IMR-90 (cell line): Measurements from ENCODE around the gene F10. TPM values are rescaled to one million over a fixed set of nuclear protein-coding genes. Genes with fewer than 3 reads are reported as not detected.

Source experiments
- ATAC-seq: fragments of 200-7000 bp; cut with Tn5 transposase; 2 replicates; pipeline ENCODE4 v1.9.1; 2020; ENCODE audit warnings: low read depth, mild to moderate bottlenecking, moderate library complexity
- BruUV-seq: library from RNA; stranded (reverse); fragments of 400-500 nt; replicated peaks from 2 replicates; lab custom pipeline; 2021; lab: Mats Ljungman, UMichigan
- CTCF ChIA-PET: fragments of 300-600 bp; formaldehyde crosslinking; extraction: SDS; loops from one replicate; lab custom pipeline; 2021; ENCODE audit warnings: antibody characterized with exemption; lab: Yijun Ruan, JAX
- POLR2A ChIA-PET: fragments of 300-600 bp; sonication (Branson Sonifier 250); formaldehyde crosslinking; loops from one replicate; lab custom pipeline; 2022; ENCODE audit warnings: antibody characterized with exemption; ENCODE audit not compliant: unreplicated experiment; lab: Charles Lee
- DNase-seq: peaks from one replicate; pipeline ENCODE4 v3.0.0; 2013
- H2AFZ ChIP-seq: replicated peaks from 2 replicates; pipeline ENCODE3; 2013; ENCODE audit warnings: low read length, mild to moderate bottlenecking; ENCODE audit not compliant: poor library complexity
- H2AK5ac ChIP-seq: 2 replicates; pipeline ENCODE4 v1.6.1; 2013; ENCODE audit warnings: low read depth, low read length, inconsistent platforms
- H2AK9ac ChIP-seq: replicated peaks from 2 replicates; pipeline ENCODE3; 2013; ENCODE audit warnings: mild to moderate bottlenecking, low read depth, low read length, moderate library complexity; ENCODE audit not compliant: poor library complexity
- H2BK120ac ChIP-seq: 2 replicates; pipeline ENCODE4 v1.6.1; 2013; ENCODE audit warnings: low read depth, low read length, inconsistent platforms
- H2BK15ac ChIP-seq: 3 replicates; pipeline ENCODE4 v1.6.1; 2013; ENCODE audit warnings: low read depth, low read length, inconsistent platforms
- H2BK20ac ChIP-seq: 2 replicates; pipeline ENCODE4 v1.6.1; 2013; ENCODE audit warnings: low read depth, mild to moderate bottlenecking, inconsistent platforms, low read length, moderate library complexity
- H2BK5ac ChIP-seq: 2 replicates; pipeline ENCODE4 v1.6.1; 2013; ENCODE audit warnings: mild to moderate bottlenecking, low read depth, low read length, inconsistent platforms; ENCODE audit not compliant: poor library complexity, severe bottlenecking
- H3K14ac ChIP-seq: replicated peaks from 2 replicates; pipeline ENCODE4 v1.6.1; 2013; ENCODE audit warnings: low read depth, low read length, inconsistent platforms
- H3K18ac ChIP-seq: 2 replicates; pipeline ENCODE4 v1.6.1; 2013; ENCODE audit warnings: low read depth, low read length, control low read depth
- H3K23ac ChIP-seq: 2 replicates; pipeline ENCODE4 v1.6.1; 2013; ENCODE audit warnings: low read depth, low read length, inconsistent platforms
- H3K27ac ChIP-seq: 2 replicates; pipeline ENCODE4 v1.5.1; 2013; ENCODE audit warnings: mild to moderate bottlenecking, control low read depth, low read length; ENCODE audit not compliant: insufficient read depth
- H3K27me3 ChIP-seq: 2 replicates; pipeline ENCODE4 v1.6.1; 2013; ENCODE audit warnings: low read length; ENCODE audit not compliant: control insufficient read depth, insufficient read depth
- H3K36me3 ChIP-seq: 2 replicates; pipeline ENCODE4 v1.6.1; 2013; ENCODE audit warnings: low read length, mixed read lengths; ENCODE audit not compliant: control insufficient read depth, insufficient read depth
- H3K4ac ChIP-seq: 2 replicates; pipeline ENCODE4 v1.6.1; 2013; ENCODE audit warnings: low read depth, low read length, inconsistent platforms
- H3K4me1 ChIP-seq: 2 replicates; pipeline ENCODE4 v1.6.1; 2013; ENCODE audit warnings: low read length, mixed read lengths; ENCODE audit not compliant: control insufficient read depth, insufficient read depth
- H3K4me2 ChIP-seq: 2 replicates; pipeline ENCODE4 v1.6.1; 2013; ENCODE audit warnings: low read depth, mild to moderate bottlenecking, control low read depth, low read length, moderate library complexity
- H3K4me3 ChIP-seq: 2 replicates; pipeline ENCODE4 v1.5.1; 2013; ENCODE audit warnings: low read depth, mild to moderate bottlenecking, control low read depth, low read length, moderate library complexity; ENCODE audit not compliant: insufficient read depth
- H3K56ac ChIP-seq: 2 replicates; pipeline ENCODE4 v1.6.1; 2013; ENCODE audit warnings: low read length, inconsistent platforms; ENCODE audit not compliant: insufficient read depth; ENCODE audit errors: extremely low read depth
- H3K79me1 ChIP-seq, 2 experiments: 2 replicates each; pipeline ENCODE4 v1.6.1; 2013; ENCODE audit warnings: low read length in 2 of 2, inconsistent platforms in 1 of 2, low read depth in 1 of 2
- H3K9ac ChIP-seq: 2 replicates; pipeline ENCODE4 v1.6.1; 2013; ENCODE audit warnings: low read depth, low read length, control low read depth
- H3K9me1 ChIP-seq: 2 replicates; pipeline ENCODE4 v1.6.1; 2013; ENCODE audit warnings: low read length, inconsistent platforms; ENCODE audit not compliant: insufficient read depth
- H3K9me3 ChIP-seq: 2 replicates; pipeline ENCODE4 v1.6.1; 2013; ENCODE audit warnings: low read length; ENCODE audit not compliant: control insufficient read depth, insufficient read depth
- H4K20me1 ChIP-seq: 2 replicates; pipeline ENCODE4 v1.6.1; 2013; ENCODE audit warnings: low read length, inconsistent platforms; ENCODE audit not compliant: insufficient read depth
- H4K5ac ChIP-seq: 2 replicates; pipeline ENCODE4 v1.6.1; 2013; ENCODE audit warnings: mild to moderate bottlenecking, low read depth, low read length, control low read depth
- H4K8ac ChIP-seq, 2 experiments: 2 replicates each; pipeline ENCODE4 v1.6.1; 2013; ENCODE audit warnings: low read depth in 2 of 2, low read length in 2 of 2, control low read depth in 1 of 2, inconsistent platforms in 1 of 2
- H4K91ac ChIP-seq: 2 replicates; pipeline ENCODE4 v1.6.1; 2013; ENCODE audit warnings: low read depth, low read length, inconsistent platforms; ENCODE audit not compliant: insufficient read depth
- CEBPB ChIP-seq: IDR thresholded peaks from 2 replicates; pipeline ENCODE4 v1.6.1; 2012; ENCODE audit warnings: low read depth, low read length, improper control_type of control experiment
- CHD1 ChIP-seq: IDR thresholded peaks from 2 replicates; pipeline ENCODE4 v1.6.1; 2012; ENCODE audit warnings: low read depth, low read length, improper control_type of control experiment
- CTCF ChIP-seq: conservative IDR thresholded peaks from 2 replicates; pipeline ENCODE4 v1.5.1; 2012; ENCODE audit warnings: mild to moderate bottlenecking, low read depth, low read length, improper control_type of control experiment
- MXI1 ChIP-seq: IDR thresholded peaks from 2 replicates; pipeline ENCODE4 v1.6.1; 2012; ENCODE audit warnings: low read depth, mild to moderate bottlenecking, low read length, moderate library complexity, borderline replicate concordance
- NFE2L2 ChIP-seq: fragments of 150-350 bp; IDR thresholded peaks from 2 replicates; pipeline ENCODE4 v1.6.1; 2016; ENCODE audit warnings: low read depth, mild to moderate bottlenecking, low read length
- POLR2A ChIP-seq: IDR thresholded peaks from 2 replicates; pipeline ENCODE4 v1.6.1; 2012; ENCODE audit warnings: mild to moderate bottlenecking, low read depth, low read length
- RCOR1 ChIP-seq: IDR thresholded peaks from 2 replicates; pipeline ENCODE4 v1.6.1; 2012; ENCODE audit warnings: mild to moderate bottlenecking, low read length, improper control_type of control experiment; ENCODE audit not compliant: insufficient replicate concordance
- RFX5 ChIP-seq: IDR thresholded peaks from 2 replicates; pipeline ENCODE4 v1.8.0; 2012; ENCODE audit warnings: low read depth, mild to moderate bottlenecking, low read length, moderate library complexity
- SMC3 ChIP-seq: fragments of 150-350 bp; IDR thresholded peaks from 2 replicates; pipeline ENCODE4 v1.6.1; 2016; ENCODE audit warnings: low read depth, mild to moderate bottlenecking, antibody characterized with exemption, low read length, moderate library complexity
- USF2 ChIP-seq: fragments of 150-350 bp; IDR thresholded peaks from 2 replicates; pipeline ENCODE4 v1.6.1; 2017; ENCODE audit warnings: mild to moderate bottlenecking, antibody characterized with exemption, low read length, low read depth
- WGBS, 2 experiments: methylation state at CpG; one replicate each; pipeline versions ENCODE4 v1.1.5 to v1.1.7; 2013; ENCODE audit warnings: missing lambda C conversion rate in 2 of 2; ENCODE audit not compliant: insufficient read length in 1 of 2; ENCODE audit errors: extremely low coverage in 2 of 2; 5-methylcytosine and 5-hydroxymethylcytosine counted together
- dilution Hi-C: fragments of 300-500 bp; cut with HindIII; formaldehyde crosslinking; loops from one replicate; pipeline ENCODE4 v1.14.3; 2018; ENCODE audit warnings: low sequenced_read_pairs; ENCODE audit not compliant: unreplicated experiment
- in situ Hi-C: fragments of 300-500 bp; cut with MboI; formaldehyde crosslinking; loops from 3 replicates; pipeline ENCODE4 v1.14.3; 2019; ENCODE audit warnings: low sequenced_read_pairs, inconsistent platforms, mixed read lengths
- intact Hi-C: fragments of 100-400 bp; cut with micrococcal nuclease; formaldehyde crosslinking; loops from 2 replicates; pipeline ENCODE4 v1.10.0; 2022
- polyA plus RNA-seq, 3 experiments: library from polyadenylated mRNA; depleted of rRNA; stranded (reverse); fragments of >200 nt; gene quantifications; 2 replicates each; pipeline ENCODE4 v1.2.3, GENCODE V29; 2012; ENCODE audit warnings: low replicate concordance in 1 of 3
- total RNA-seq: library from RNA; depleted of rRNA; stranded (reverse); fragments of >200 nt; gene quantifications from 2 replicates; pipeline ENCODE4 v1.2.3, GENCODE V29; 2012
- TF ChIP-seq, protein P1 (sequence below): fragments of 150-350 bp; IDR thresholded peaks from 2 replicates; pipeline ENCODE4 v1.6.1; 2016; ENCODE audit warnings: low read depth, mild to moderate bottlenecking, low read length, moderate library complexity, borderline replicate concordance

The F10 gene
- total and polyA plus RNA-seq, 2 of the 4 experiments (the other 2 are of a cell fraction): 9.1 to 19.5 TPM

- peak; percentile 23 for TF ChIP-seq RCOR1
Observed at GRCh38 chr13:113187263-113187669, 64.7 kb downstream of the F10 start (continued).

- ChIA-PET CTCF (interaction anchor here (0.9 kb wide), 1 partner anchor 9 kb away, joined by 3 read pairs; no protein-coding TSS in a partner anchor), POLR2A (interaction anchor here (1.3 kb wide), 1 partner anchor 21 kb away, joined by 4 read pairs; the partner anchor contains the start of genes CUL4A and PCID2)
- TF ChIP-seq CHD1: no peak
- TF ChIP-seq, protein P1, sequence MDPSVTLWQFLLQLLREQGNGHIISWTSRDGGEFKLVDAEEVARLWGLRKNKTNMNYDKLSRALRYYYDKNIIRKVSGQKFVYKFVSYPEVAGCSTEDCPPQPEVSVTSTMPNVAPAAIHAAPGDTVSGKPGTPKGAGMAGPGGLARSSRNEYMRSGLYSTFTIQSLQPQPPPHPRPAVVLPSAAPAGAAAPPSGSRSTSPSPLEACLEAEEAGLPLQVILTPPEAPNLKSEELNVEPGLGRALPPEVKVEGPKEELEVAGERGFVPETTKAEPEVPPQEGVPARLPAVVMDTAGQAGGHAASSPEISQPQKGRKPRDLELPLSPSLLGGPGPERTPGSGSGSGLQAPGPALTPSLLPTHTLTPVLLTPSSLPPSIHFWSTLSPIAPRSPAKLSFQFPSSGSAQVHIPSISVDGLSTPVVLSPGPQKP: no peak
- no peak for TF ChIP-seq CTCF
- TF ChIP-seq NFE2L2: no peak
- TF ChIP-seq RCOR1: no peak
- TF ChIP-seq CEBPB: no peak
- no peak for TF ChIP-seq RFX5
- no peak for TF ChIP-seq POLR2A
- TF ChIP-seq USF2: no peak
- TF ChIP-seq SMC3: no peak
- no peak for TF ChIP-seq MXI1
Observed at GRCh38 chr13:113187883-113188665, 65.5 kb downstream of the F10 start.

More at GRCh38 chr13:113187883-113188665, 65.5 kb downstream of the F10 start:
- in situ Hi-C loops: no loop called here
- Histone ChIP-seq H3K27ac (peak overlapping the region; percentile 93), H3K9me3 (peaks cover 7% of the 10 kb centered on the region; the same call in 1 of the 2 replicates), H2BK120ac (peak overlapping the region; percentile 100), H3K9me1 (peaks cover 19% of the 10 kb centered on the region), H2BK5ac (peak overlapping the region; percentile 100), H3K9ac (no peak overlapping the region), H4K8ac (peak overlapping the region; percentile 77 to 87), H3K23ac (peak overlapping the region; percentile 92), H3K36me3 (peaks cover 45% of the 10 kb centered on the region), H4K91ac (peak overlapping the region; percentile 99), H3K56ac (peak overlapping the region; percentile 97), H3K4me2 (no peak overlapping the region; the same call in 1 of the 2 replicates), H3K4ac (peak overlapping the region; percentile 99), H2BK20ac (peak overlapping the region; percentile 100), H2BK15ac (peak overlapping the region; percentile 95), H3K18ac (peak overlapping the region; percentile 97), H2AFZ (no peak overlapping the region), H3K14ac (peak overlapping the region; percentile 90), H2AK5ac (peak overlapping the region; percentile 100), H3K79me1 (peaks cover 42 to 75% of the 10 kb centered on the region in 2 experiments), H4K20me1 (no peaks in the 10 kb centered on the region), H3K27me3 (no peaks in the 10 kb centered on the region), H3K4me1 (peaks cover 27% of the 10 kb centered on the region), H4K5ac (peak overlapping the region; percentile 96), H3K4me3 (no peak overlapping the region), H2AK9ac (peak overlapping the region; percentile 89)
- no TSS peak for BruUV-seq
- intact Hi-C loops: loop anchor here (1.0 kb wide), 1 partner anchor 10 kb away; no protein-coding TSS in a partner anchor
- dilution Hi-C loops: no loop called here
- DNase-seq (peak; percentile 33), ATAC-seq (no peak)
- WGBS, 2 experiments: 92% methylated on average over 13 of the region's 23 CpGs; no CpG with 5 or more reads in 1 of the 2 experiments
